Activated CD4-positive, alpha-beta T cell treated with anti-CD3 and anti-CD28 coated beads, Interleukin-2, amount 50 U/mL, for 24 hours (primary cell): ENCODE data around the gene ABLIM2.

Experiments
- DNase-seq, 2 donors: peaks; one replicate each; pipeline ENCODE4 v3.0.0-alpha.2; 2020; ENCODE audit warnings: low read depth in 1 of 2, low spot score in 1 of 2

ABLIM2 gene

GRCh38 chr4:8159537-8160232 lies 1.1 kb upstream of the ABLIM2 start:
- DNase-seq: no peak

DNA sequence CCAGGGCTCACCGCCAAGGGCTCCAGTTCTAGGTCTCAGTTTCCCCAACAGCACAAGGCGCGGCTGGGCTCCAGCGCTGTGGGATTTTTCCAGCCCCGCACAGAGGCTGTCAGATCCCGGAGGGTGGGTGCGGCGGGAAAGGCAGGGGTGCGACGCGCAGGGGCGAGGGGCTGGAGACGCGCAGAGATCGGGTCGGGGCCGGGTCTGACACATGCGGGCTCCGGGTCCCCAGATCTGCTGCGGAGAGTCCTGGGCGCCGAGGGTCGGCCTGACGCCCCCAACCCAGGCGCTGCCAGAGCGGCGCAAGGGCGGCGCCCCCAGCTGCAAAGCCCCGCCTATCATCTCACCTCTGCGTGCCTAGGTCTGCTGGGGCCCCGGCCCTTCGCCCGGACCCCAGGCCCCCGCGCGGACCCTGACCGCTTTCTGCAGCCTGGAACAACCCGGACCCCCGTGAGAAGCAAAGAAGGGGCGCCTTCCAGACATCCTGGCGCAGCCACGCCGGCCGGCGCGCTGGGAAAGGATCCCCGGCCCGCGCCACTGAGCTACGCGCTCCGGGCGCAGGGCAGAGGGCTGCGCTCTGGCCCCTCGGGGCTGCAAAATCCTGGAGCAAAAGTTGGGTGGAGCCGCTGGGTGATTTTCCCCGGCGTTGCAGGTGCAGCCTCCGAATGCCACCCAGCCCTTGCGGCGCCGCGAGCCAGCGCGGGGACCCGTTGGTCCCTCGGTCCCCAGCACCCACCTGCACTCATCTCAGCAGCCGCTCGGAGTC lies 486 bp downstream of the ABLIM2 start:
- DNase-seq: no peak

DNA sequence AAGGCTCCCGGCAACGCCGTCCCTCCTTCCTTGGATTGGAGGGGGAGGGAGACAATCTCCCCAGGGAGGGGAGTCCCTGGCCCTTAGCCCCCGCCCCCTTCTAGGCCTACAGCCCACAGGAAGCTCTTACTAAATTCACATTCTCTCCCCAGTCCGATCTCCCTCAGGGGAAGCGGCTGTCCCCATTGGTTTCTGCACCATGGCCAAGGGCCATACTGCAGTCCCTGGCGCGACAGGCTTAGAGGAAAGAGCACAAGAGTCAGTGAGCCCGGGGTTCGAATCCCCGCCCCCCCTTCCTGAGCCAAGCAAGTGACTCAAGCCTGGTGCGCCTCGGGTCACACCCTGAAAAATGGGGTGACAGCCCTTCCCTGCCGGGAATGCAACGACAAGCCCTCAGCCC lies 1.1 kb downstream of the ABLIM2 start:
- DNase-seq: no peak

GRCh38 chr4:8156617-8157016 lies 2.0 kb downstream of the ABLIM2 start:
- DNase-seq: no peak

DNA sequence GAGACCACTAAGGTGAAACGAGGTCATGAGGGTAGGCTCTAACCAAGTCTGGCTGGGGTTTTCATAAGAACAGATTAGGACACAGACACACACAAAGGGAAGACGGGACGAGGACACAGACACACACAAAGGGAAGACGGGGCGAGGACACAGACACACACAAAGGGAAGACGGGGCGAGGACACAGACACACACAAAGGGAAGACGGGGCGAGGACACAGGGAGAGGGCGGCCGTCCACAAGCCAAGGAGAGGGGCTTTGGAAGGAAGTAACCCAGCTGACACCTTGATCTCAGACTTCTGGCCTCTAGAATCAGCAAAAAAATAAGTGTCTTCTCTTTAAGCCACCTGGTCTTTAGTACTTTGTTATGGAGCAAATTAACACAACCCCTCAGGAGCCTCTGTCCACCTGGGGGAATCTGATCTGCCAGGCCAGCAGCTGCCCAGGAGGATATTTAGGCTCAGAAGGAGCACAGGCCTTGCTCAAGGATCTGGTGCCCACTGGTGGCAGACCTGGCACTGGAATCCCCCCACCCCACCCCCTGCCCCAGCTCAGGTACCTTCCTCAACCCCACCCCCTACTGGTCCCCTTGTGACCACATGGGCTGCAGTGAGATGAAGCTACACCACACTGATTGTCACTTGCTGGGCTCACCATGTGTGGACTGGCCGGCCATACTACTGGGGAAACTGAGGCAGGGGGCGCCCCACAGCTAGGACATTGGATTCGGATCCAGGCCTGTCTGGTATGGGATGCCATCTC lies 2.8 kb downstream of the ABLIM2 start:
- DNase-seq: no peak

- DNase-seq: no peak
These were observed 3.6 kb downstream of the ABLIM2 start for GRCh38 chr4:8155048-8155447.

GRCh38 chr4:8153441-8153840 lies 5.2 kb downstream of the ABLIM2 start:
- no peak for DNase-seq

- no peak for DNase-seq
These were observed 5.8 kb downstream of the ABLIM2 start for GRCh38 chr4:8152865-8153257.

- DNase-seq: no peak
These were observed 6.3 kb downstream of the ABLIM2 start for GRCh38 chr4:8152090-8152864.

DNA sequence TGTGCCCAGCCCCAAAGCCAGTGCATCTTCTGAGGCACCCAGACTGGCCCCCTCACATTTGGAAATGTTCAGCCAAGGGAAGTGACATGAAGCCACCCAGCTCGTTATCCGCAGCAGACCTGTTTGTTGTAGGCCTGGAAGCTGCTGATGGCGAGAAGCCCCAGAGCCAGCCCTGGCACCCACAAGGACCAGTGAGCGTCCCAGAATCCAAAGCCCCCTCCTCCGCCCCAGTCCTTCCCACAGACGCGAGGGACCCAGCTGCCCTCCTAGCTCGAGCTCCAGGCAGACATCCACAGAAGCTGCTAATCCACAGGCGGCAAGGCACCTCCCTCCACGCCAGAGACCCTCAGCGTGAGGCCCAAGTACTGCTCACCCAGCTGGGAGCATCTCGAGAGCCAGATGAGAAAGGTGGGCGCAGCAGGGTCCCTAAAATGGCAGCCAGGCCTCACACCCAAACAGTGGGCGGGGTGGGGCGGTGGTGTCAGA lies 7.4 kb downstream of the ABLIM2 start:
- DNase-seq: no peak

GRCh38 chr4:8150152-8151090 lies 8.2 kb downstream of the ABLIM2 start:
- DNase-seq: no peak

- no peak for DNase-seq
These were observed 8.9 kb downstream of the ABLIM2 start for GRCh38 chr4:8149664-8150063.

- no peak for DNase-seq
These were observed 9.7 kb downstream of the ABLIM2 start for GRCh38 chr4:8148785-8149435.

GRCh38 chr4:8148159-8148558 lies 10.5 kb downstream of the ABLIM2 start:
- no peak for DNase-seq

- no peak for DNase-seq
These were observed 11.2 kb downstream of the ABLIM2 start for GRCh38 chr4:8147231-8147970.

DNA sequence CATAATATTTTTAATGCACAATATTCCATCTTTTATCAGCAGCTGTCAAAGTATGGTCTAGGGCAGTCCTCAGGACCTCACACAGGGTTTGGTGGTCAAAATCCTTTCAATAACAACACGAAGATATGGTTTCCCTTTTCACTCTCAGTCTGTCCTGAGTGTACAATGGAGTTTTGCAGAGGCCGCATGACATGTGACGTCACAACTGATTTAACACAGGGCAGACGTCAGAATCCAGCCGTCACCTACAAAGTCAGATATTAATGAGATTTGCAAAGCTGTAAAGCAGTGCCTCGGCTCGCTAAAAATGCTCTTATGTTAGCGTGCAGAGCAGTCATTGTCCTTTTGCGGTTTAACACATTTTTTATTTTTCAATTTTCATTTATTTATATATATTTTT lies 12.5 kb downstream of the ABLIM2 start:
- no peak for DNase-seq

DNA sequence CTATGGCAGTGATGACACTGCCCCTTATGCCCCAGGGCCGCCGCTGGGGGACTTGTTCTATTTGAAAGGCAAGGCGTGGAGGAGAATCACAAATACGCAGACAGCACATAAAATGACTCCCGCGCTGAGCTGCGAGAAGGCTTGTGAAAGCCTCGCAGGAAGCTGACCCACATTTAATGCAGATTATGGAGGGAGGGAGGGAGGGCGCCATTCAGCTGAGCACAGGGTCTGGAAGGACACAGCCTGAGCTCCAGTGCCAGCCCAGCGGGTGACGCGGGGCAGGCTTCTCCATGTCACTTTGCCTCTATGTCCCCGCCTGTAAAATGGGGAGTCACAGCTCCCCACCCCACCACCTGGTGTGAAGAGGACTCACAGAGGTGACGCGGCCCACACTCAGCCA lies 14.3 kb downstream of the ABLIM2 start:
- no peak for DNase-seq

GRCh38 chr4:8143392-8144140 lies 15.0 kb downstream of the ABLIM2 start:
- DNase-seq: no peak
